Loucy (cell line): ENCODE measurements around the gene SLC22A3.
"Not testable (repeated sequence)": the region's sequence is repeated elsewhere in the genome, so short reads cannot be mapped to it uniquely, and the experiment has no call there.

ENCODE experiments used
- H2AFZ ChIP-seq: fragments of 200-600 bp; sonication (generic); 2 replicates; pipeline ENCODE4 v1.6.0; 2016; ENCODE audit warnings: antibody characterized with exemption, mild to moderate bottlenecking, low read length, moderate library complexity
- H3F3A ChIP-seq: fragments of 200-600 bp; 2 replicates; pipeline ENCODE4 v1.6.0; 2016; ENCODE audit warnings: antibody characterized with exemption, low read depth, mild to moderate bottlenecking
- H3K27me3 ChIP-seq: fragments of 200-600 bp; sonication (generic); 2 replicates; pipeline ENCODE4 v1.6.1; 2014; ENCODE audit warnings: low read length, mild to moderate bottlenecking; ENCODE audit not compliant: insufficient read depth, poor library complexity, severe bottlenecking
- H3K36me3 ChIP-seq: fragments of 200-600 bp; sonication (generic); 2 replicates; pipeline ENCODE4 v1.6.1; 2016; ENCODE audit warnings: low read length; ENCODE audit not compliant: insufficient read depth
- H3K4me1 ChIP-seq: fragments of 200-600 bp; sonication (generic); 2 replicates; pipeline ENCODE4 v1.5.1; 2014; ENCODE audit warnings: low read length, mild to moderate bottlenecking; ENCODE audit not compliant: insufficient read depth, poor library complexity, severe bottlenecking
- H3K4me2 ChIP-seq: fragments of 200-600 bp; sonication (generic); 2 replicates; pipeline ENCODE4 v1.6.0; 2014; ENCODE audit warnings: antibody characterized with exemption, low read length, low read depth, mild to moderate bottlenecking; ENCODE audit not compliant: poor library complexity, severe bottlenecking
- H3K4me3 ChIP-seq: fragments of 200-600 bp; sonication (generic); 2 replicates; pipeline ENCODE4 v1.5.1; 2014; ENCODE audit warnings: low read length, mild to moderate bottlenecking, mixed read lengths; ENCODE audit not compliant: poor library complexity, severe bottlenecking
- H3K79me2 ChIP-seq: fragments of 200-600 bp; sonication (generic); 2 replicates; pipeline ENCODE4 v1.6.1; 2014; ENCODE audit warnings: low read length; ENCODE audit not compliant: insufficient read depth
- H3K9ac ChIP-seq: fragments of 200-600 bp; sonication (generic); 2 replicates; pipeline ENCODE4 v1.6.0; 2014; ENCODE audit warnings: mild to moderate bottlenecking, low read depth, low read length, moderate library complexity; ENCODE audit not compliant: poor library complexity, severe bottlenecking
- H3K9me2 ChIP-seq: fragments of 200-600 bp; sonication (generic); replicated peaks from 2 replicates; pipeline ENCODE4 v1.6.1; 2016; ENCODE audit warnings: low read depth, low read length, mixed read lengths
- H3K9me3 ChIP-seq: fragments of 200-600 bp; sonication (generic); 2 replicates; pipeline ENCODE4 v1.6.1; 2014; ENCODE audit warnings: mild to moderate bottlenecking, antibody characterized with exemption, low read length, low read depth; ENCODE audit not compliant: insufficient read depth
- H4K20me1 ChIP-seq: fragments of 200-600 bp; sonication (generic); 2 replicates; pipeline ENCODE4 v1.6.0; 2014; ENCODE audit warnings: antibody characterized with exemption, low read length, mild to moderate bottlenecking; ENCODE audit not compliant: insufficient read depth, poor library complexity, severe bottlenecking
- CTCF ChIP-seq: fragments of 200-600 bp; sonication (generic); conservative IDR thresholded peaks from 2 replicates; pipeline ENCODE4 v1.5.1; 2014; ENCODE audit warnings: mild to moderate bottlenecking, antibody characterized with exemption, low read length
- EZH2phosphoT487 ChIP-seq: fragments of 200-600 bp; IDR thresholded peaks from 2 replicates; pipeline ENCODE4 v1.6.1; 2018; ENCODE audit warnings: antibody characterized with exemption, mild to moderate bottlenecking, moderate library complexity, borderline replicate concordance

SLC22A3 gene

GRCh38 chr6:160301339-160301738, 46.8 kb upstream of the SLC22A3 start:
- no peaks in the 10 kb centered on the region for H3K4me1 ChIP-seq
- no peaks in the 10 kb centered on the region; the same call in 1 of the 2 replicates for H3K9me3 ChIP-seq
- no peaks in the 10 kb centered on the region for H3K27me3 ChIP-seq
- no peak overlapping the region for H3K4me3 ChIP-seq
- no peaks in the 10 kb centered on the region for H4K20me1 ChIP-seq
- no peaks in the 10 kb centered on the region for H3K9me2 ChIP-seq
- no peaks in the 10 kb centered on the region for H3F3A ChIP-seq
- H3K79me2 ChIP-seq: no peaks in the 10 kb centered on the region
- no peak overlapping the region for H3K9ac ChIP-seq
- no peak overlapping the region for H2AFZ ChIP-seq
- TF ChIP-seq CTCF (no peak), EZH2phosphoT487 (no peak)
- H3K36me3 ChIP-seq: no peaks in the 10 kb centered on the region
- no peak overlapping the region for H3K4me2 ChIP-seq

- not testable (repeated sequence) for H2AFZ ChIP-seq, H4K20me1 ChIP-seq, H3K36me3 ChIP-seq, H3K9ac ChIP-seq, H3K79me2 ChIP-seq, H3K4me3 ChIP-seq, H3F3A ChIP-seq, H3K4me2 ChIP-seq, H3K9me3 ChIP-seq, H3K27me3 ChIP-seq, H3K4me1 ChIP-seq, H3K9me2 ChIP-seq
Observed at GRCh38 chr6:160302431-160303082, 45.6 kb upstream of the SLC22A3 start.

GRCh38 chr6:160303806-160304205, 44.4 kb upstream of the SLC22A3 start:
- no peaks in the 10 kb centered on the region for H3F3A ChIP-seq
- no peak overlapping the region for H2AFZ ChIP-seq
- TF ChIP-seq CTCF: no peak
- TF ChIP-seq EZH2phosphoT487: no peak

More at GRCh38 chr6:160303806-160304205, 44.4 kb upstream of the SLC22A3 start:
- no peaks in the 10 kb centered on the region for H3K9me3 ChIP-seq
- no peaks in the 10 kb centered on the region for H3K9me2 ChIP-seq
- H3K4me3 ChIP-seq: no peak overlapping the region
- no peaks in the 10 kb centered on the region for H3K79me2 ChIP-seq
- no peak overlapping the region for H3K9ac ChIP-seq
- no peak overlapping the region for H3K4me2 ChIP-seq
- no peaks in the 10 kb centered on the region for H4K20me1 ChIP-seq
- H3K36me3 ChIP-seq: no peaks in the 10 kb centered on the region
- no peaks in the 10 kb centered on the region for H3K27me3 ChIP-seq
- no peaks in the 10 kb centered on the region for H3K4me1 ChIP-seq
